ENCODE data around the gene CTXN3.

Gene CTXN3

GRCh38 chr5:127649018-127649439, at the start of gene CTXN3:
Gene CTXN3 (plus strand): TSS chr5:127649082. CDS start chr5:127657522, 8,440 bp downstream.
- in situ Hi-C loops (cut with MboI; ENCODE audit: low sequenced_read_pairs): no loop called here

GRCh38 chr5:127599320-127599719, 49.6 kb upstream of the CTXN3 start:
- in situ Hi-C loops (cut with MboI; ENCODE audit: low sequenced_read_pairs): no loop called here

GRCh38 chr5:127599847-127600246, 49.0 kb upstream of the CTXN3 start:
- in situ Hi-C loops (cut with MboI; ENCODE audit: low sequenced_read_pairs): no loop called here

- in situ Hi-C loops (cut with MboI; ENCODE audit: low sequenced_read_pairs): no loop called here
These were observed 47.8 kb upstream of the CTXN3 start for GRCh38 chr5:127601111-127601510.

- in situ Hi-C loops (cut with MboI; ENCODE audit: low sequenced_read_pairs): no loop called here
These were observed 47.3 kb upstream of the CTXN3 start for GRCh38 chr5:127601601-127602000.

- in situ Hi-C loops (cut with MboI; ENCODE audit: low sequenced_read_pairs): no loop called here
These were observed 46.4 kb upstream of the CTXN3 start for GRCh38 chr5:127602481-127602880.

GRCh38 chr5:127602896-127603844, 45.7 kb upstream of the CTXN3 start:
- in situ Hi-C loops (cut with MboI; ENCODE audit: low sequenced_read_pairs): no loop called here

GRCh38 chr5:127608077-127608660, 40.7 kb upstream of the CTXN3 start:
- in situ Hi-C loops (cut with MboI; ENCODE audit: low sequenced_read_pairs): no loop called here

- in situ Hi-C loops (cut with MboI; ENCODE audit: low sequenced_read_pairs): no loop called here
These were observed 39.9 kb upstream of the CTXN3 start for GRCh38 chr5:127609011-127609410.

- in situ Hi-C loops (cut with MboI; ENCODE audit: low sequenced_read_pairs): no loop called here
These were observed 38.9 kb upstream of the CTXN3 start for GRCh38 chr5:127609957-127610356.

GRCh38 chr5:127612441-127613141, 36.3 kb upstream of the CTXN3 start:
- in situ Hi-C loops (cut with MboI; ENCODE audit: low sequenced_read_pairs): no loop called here

- in situ Hi-C loops (cut with MboI; ENCODE audit: low sequenced_read_pairs): no loop called here
These were observed 33.0 kb upstream of the CTXN3 start for GRCh38 chr5:127615916-127616315.

- in situ Hi-C loops (cut with MboI; ENCODE audit: low sequenced_read_pairs): no loop called here
These were observed 28.9 kb upstream of the CTXN3 start for GRCh38 chr5:127619908-127620479.

- in situ Hi-C loops (cut with MboI; ENCODE audit: low sequenced_read_pairs): no loop called here
These were observed 27.1 kb upstream of the CTXN3 start for GRCh38 chr5:127621601-127622325.

GRCh38 chr5:127634007-127634406, 14.9 kb upstream of the CTXN3 start:
- in situ Hi-C loops (cut with MboI; ENCODE audit: low sequenced_read_pairs): no loop called here

- in situ Hi-C loops (cut with MboI; ENCODE audit: low sequenced_read_pairs): no loop called here
These were observed 9.1 kb upstream of the CTXN3 start for GRCh38 chr5:127639828-127640227.

- in situ Hi-C loops (cut with MboI; ENCODE audit: low sequenced_read_pairs): no loop called here
These were observed 5.9 kb upstream of the CTXN3 start for GRCh38 chr5:127642949-127643348.

GRCh38 chr5:127643607-127644006, 5.3 kb upstream of the CTXN3 start:
- in situ Hi-C loops (cut with MboI; ENCODE audit: low sequenced_read_pairs): no loop called here

GRCh38 chr5:127645300-127645726, 3.6 kb upstream of the CTXN3 start:
- in situ Hi-C loops (cut with MboI; ENCODE audit: low sequenced_read_pairs): no loop called here

GRCh38 chr5:127647361-127647958, 1.4 kb upstream of the CTXN3 start:
- in situ Hi-C loops (cut with MboI; ENCODE audit: low sequenced_read_pairs): no loop called here

All from HL-60/S4 treated with retinoic acid at 250 ng/mL for 4 days and 3 days (cell line).